Mucosa of stomach (tissue), 1 donor: ENCODE results near the gene HAGH.
"Not testable (repeated sequence)": the region's sequence is repeated elsewhere in the genome, so short reads cannot be mapped to it uniquely, and the experiment has no call there.

ENCODE experiments used
- H3K27me3 ChIP-seq: one replicate; pipeline ENCODE4 v1.7.0; 2013; ENCODE audit warnings: mild to moderate bottlenecking, low read length; ENCODE audit not compliant: control insufficient read depth, insufficient read depth
- H3K36me3 ChIP-seq: one replicate; pipeline ENCODE4 v1.7.0; 2013; ENCODE audit warnings: low read length; ENCODE audit not compliant: control insufficient read depth, insufficient read depth
- H3K4me1 ChIP-seq: one replicate; pipeline ENCODE4 v1.7.0; 2013; ENCODE audit warnings: mild to moderate bottlenecking, low read length; ENCODE audit not compliant: control insufficient read depth, insufficient read depth
- H3K4me3 ChIP-seq: one replicate; pipeline ENCODE4 v1.7.0; 2013; ENCODE audit warnings: low read length
- H3K9ac ChIP-seq: one replicate; pipeline ENCODE4 v1.7.0; 2013; ENCODE audit warnings: mild to moderate bottlenecking, low read length, moderate library complexity
- H3K9me3 ChIP-seq: one replicate; pipeline ENCODE4 v1.7.0; 2013; ENCODE audit warnings: mild to moderate bottlenecking, low read length, moderate library complexity; ENCODE audit not compliant: control insufficient read depth
- donor health status: Pancreatic carcinoma.

HAGH gene

GRCh38 chr16:1799263-1799662 is 27.4 kb downstream of the HAGH start:
- not testable (repeated sequence) for H3K36me3 ChIP-seq, H3K9me3 ChIP-seq, H3K4me3 ChIP-seq, H3K9ac ChIP-seq, H3K4me1 ChIP-seq, H3K27me3 ChIP-seq

GRCh38 chr16:1794908-1795666 is 31.5 kb downstream of the HAGH start:
- no peaks in the 10 kb centered on the region for H3K36me3 ChIP-seq
- H3K4me1 ChIP-seq: peaks cover 16% of the 10 kb centered on the region
- no peaks in the 10 kb centered on the region for H3K27me3 ChIP-seq
- no peak overlapping the region for H3K9ac ChIP-seq
- H3K9me3 ChIP-seq: no peaks in the 10 kb centered on the region
- no peak overlapping the region for H3K4me3 ChIP-seq

- no peak overlapping the region for H3K9ac ChIP-seq
- peaks cover 16% of the 10 kb centered on the region for H3K4me1 ChIP-seq
- H3K9me3 ChIP-seq: no peaks in the 10 kb centered on the region
- H3K36me3 ChIP-seq: no peaks in the 10 kb centered on the region
- H3K27me3 ChIP-seq: no peaks in the 10 kb centered on the region
- no peak overlapping the region for H3K4me3 ChIP-seq
These were observed 32.3 kb downstream of the HAGH start for GRCh38 chr16:1794221-1794871.

DNA sequence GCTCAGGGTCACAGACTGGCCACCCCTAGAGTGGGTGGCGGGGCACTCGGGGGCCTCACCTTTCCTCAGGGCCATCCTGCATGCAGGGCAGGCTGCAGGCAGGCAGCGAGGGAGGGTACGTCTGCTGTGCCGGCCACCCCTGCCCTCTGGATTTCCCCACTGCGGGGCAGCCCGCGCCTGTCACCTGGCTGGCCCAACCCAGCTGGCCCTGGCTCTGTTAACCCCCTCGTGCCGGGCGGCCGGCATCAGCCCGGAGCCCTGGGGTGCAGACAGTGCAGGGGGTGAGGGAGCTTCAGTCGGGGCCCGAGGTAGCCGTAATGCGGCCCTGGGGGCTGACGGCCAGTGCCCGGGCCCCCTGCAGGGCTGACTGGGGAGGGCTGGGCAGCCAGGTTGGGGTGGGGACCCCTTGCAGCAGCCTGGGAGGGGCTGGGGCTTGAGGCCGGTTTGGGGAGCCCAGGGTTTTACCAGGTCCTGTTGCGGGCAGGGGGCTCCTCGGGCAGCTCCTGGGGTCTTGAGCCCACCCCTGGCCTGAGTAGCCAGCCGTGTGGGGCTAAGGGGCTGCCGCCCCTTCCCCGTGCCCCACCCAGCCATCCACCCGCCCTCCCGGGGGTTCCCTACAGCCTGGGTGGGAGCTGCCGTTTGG is 32.9 kb downstream of the HAGH start, which contains the start of gene IGFALS:
Gene IGFALS, minus strand, starts transcription at position 128 of the 643 bp plus-strand sequence. Its CDS starts 53 bp downstream, at position 75.
- peaks cover 16% of the 10 kb centered on the region for H3K4me1 ChIP-seq
- no peaks in the 10 kb centered on the region for H3K9me3 ChIP-seq
- H3K36me3 ChIP-seq: no peaks in the 10 kb centered on the region
- H3K4me3 ChIP-seq: no peak within 1 kb of the TSS
- H3K27me3 ChIP-seq: no peaks in the 10 kb centered on the region
- no peak within 1 kb of the TSS for H3K9ac ChIP-seq

DNA sequence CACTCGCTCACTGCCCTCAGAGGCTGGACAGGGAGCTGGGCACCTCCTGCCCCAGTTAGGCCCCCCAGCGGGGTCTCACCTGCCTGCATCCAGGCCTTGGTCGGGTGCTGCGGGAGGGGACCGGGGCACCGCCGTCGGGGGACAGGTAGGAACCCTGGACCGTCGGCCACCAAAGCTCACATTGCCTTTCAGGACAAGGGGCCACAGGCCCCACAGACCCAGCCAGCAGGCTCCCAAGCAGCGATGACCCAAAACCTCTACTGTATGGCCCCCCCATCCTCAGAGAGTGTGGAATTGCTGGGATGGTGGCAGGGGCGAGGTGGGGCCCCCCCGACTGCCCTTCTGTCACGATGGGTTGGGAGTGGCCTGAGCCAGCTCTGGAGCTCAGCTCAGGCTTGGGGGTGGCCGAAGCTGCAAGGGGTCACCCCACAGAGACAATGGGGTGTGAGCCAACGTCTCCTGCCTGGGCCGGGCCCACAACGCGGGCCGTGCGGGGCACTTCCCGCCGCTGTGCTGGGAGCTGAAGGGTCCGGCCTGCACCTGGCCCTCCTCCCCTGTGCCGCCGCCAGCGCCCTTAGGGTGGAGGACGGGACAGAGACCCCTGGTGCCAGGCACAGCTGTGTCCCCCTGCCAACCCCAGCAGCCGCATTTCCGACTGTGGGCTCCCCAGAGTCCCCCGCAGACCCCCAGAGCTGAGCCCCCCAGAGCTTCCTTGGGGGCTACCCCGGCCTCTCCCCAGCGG is 33.6 kb downstream of the HAGH start:
- no peak overlapping the region for H3K4me3 ChIP-seq
- no peaks in the 10 kb centered on the region for H3K9me3 ChIP-seq
- H3K4me1 ChIP-seq: peaks cover 16% of the 10 kb centered on the region
- no peaks in the 10 kb centered on the region for H3K36me3 ChIP-seq
- no peaks in the 10 kb centered on the region for H3K27me3 ChIP-seq
- no peak overlapping the region for H3K9ac ChIP-seq

- H3K9ac ChIP-seq: no peak overlapping the region
- no peak overlapping the region for H3K4me3 ChIP-seq
- H3K27me3 ChIP-seq: no peaks in the 10 kb centered on the region
- no peaks in the 10 kb centered on the region for H3K9me3 ChIP-seq
- no peaks in the 10 kb centered on the region for H3K36me3 ChIP-seq
- peaks cover 16% of the 10 kb centered on the region for H3K4me1 ChIP-seq
These were observed 34.4 kb downstream of the HAGH start for GRCh38 chr16:1791943-1792812.

GRCh38 chr16:1791256-1791942 is 35.2 kb downstream of the HAGH start:
- Histone ChIP-seq H3K9ac (no peak overlapping the region), H3K4me3 (no peak overlapping the region), H3K9me3 (no peaks in the 10 kb centered on the region), H3K36me3 (no peaks in the 10 kb centered on the region), H3K4me1 (peaks cover 16% of the 10 kb centered on the region), H3K27me3 (no peaks in the 10 kb centered on the region)

- no peak overlapping the region for H3K4me3 ChIP-seq
- H3K36me3 ChIP-seq: no peaks in the 10 kb centered on the region
- H3K9me3 ChIP-seq: no peaks in the 10 kb centered on the region
- H3K4me1 ChIP-seq: peaks cover 16% of the 10 kb centered on the region
- H3K27me3 ChIP-seq: no peaks in the 10 kb centered on the region
- no peak overlapping the region for H3K9ac ChIP-seq
These were observed 35.9 kb downstream of the HAGH start for GRCh38 chr16:1790611-1791255.

DNA sequence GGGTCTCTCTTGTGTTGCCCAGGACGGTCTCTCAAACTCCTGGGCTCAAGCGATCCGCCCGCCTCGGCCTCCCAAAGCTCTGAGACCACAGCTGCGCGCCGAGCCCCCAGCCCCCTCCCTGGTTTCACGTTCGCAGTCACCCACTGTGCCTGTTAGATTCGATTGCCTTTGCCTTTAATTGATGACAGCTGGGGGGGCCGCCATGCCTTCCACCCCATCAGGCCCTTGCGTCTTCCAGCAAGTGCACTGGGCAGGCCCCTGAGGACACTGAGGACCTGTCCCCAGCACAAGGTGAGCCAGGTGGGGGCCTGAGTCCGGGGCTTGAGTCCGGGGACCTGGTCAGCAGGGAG is 36.4 kb downstream of the HAGH start:
- Histone ChIP-seq H3K36me3 (no peaks in the 10 kb centered on the region), H3K4me1 (peaks cover 16% of the 10 kb centered on the region), H3K9ac (no peak overlapping the region), H3K4me3 (no peak overlapping the region), H3K9me3 (no peaks in the 10 kb centered on the region), H3K27me3 (no peaks in the 10 kb centered on the region)

GRCh38 chr16:1789643-1790045 is 37.0 kb downstream of the HAGH start:
- H3K9ac ChIP-seq: no peak overlapping the region
- no peaks in the 10 kb centered on the region for H3K27me3 ChIP-seq
- H3K4me1 ChIP-seq: peaks cover 14% of the 10 kb centered on the region
- H3K4me3 ChIP-seq: no peak overlapping the region
- H3K9me3 ChIP-seq: no peaks in the 10 kb centered on the region
- no peaks in the 10 kb centered on the region for H3K36me3 ChIP-seq
